Activated T-cell treated with anti-CD3 and anti-CD28 coated beads, Interleukin-2, amount 50 U/mL, for 1 hour (primary cell): ENCODE measurements around the gene FBXO17.

Experiments used
- DNase-seq: peaks from one replicate; pipeline ENCODE4 v3.0.0-alpha.2; 2020

FBXO17 gene

DNA sequence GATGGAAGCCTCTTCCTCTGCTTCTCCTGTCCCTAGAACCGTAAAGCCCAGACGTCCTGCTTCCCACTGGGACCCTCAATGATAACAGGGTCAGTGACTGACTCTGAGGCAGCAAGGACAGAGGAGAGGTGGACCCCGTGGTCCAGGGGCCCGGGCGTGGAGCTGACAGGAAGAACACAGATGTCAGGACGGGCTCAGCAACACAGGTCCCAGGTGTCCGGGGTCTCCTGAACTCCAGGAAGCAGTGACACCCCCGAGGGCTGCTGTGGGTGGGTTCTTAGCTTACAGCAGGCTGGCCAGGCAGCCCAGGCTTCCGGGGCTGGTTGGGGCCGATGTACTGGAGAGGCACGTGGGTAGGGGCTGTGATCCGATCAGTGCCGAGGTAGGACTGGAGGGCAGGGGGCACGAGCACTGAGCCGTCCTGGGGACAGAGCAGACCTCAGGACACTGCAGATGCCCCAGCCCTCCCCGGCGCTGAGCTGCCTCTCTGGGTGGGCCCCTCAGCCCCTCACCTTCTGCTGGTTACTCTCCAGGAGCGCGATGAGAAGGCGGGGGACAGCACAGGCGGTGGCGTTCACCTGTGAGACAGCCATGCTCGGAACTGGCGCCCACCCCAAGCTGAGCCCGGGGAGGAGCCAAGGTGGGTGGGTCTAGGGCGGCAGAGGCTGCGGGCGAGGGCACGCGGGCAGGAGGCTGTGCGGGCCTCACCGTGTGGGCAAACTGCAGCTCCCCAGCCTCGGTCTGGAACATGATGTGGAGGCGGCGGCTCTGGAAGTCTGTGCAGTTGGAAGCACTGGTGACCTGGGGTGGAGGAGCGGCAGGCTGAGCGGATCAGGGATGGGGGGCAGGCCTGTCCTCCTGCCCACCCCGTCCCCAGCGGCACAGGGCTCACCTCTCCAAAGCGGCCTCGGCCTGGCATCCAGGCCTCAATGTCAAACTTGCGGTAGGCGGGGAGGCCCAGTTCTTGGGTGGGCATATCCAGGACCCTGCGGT, 59.9 kb downstream of the FBXO17 start:
- DNase-seq, result no peak

DNA sequence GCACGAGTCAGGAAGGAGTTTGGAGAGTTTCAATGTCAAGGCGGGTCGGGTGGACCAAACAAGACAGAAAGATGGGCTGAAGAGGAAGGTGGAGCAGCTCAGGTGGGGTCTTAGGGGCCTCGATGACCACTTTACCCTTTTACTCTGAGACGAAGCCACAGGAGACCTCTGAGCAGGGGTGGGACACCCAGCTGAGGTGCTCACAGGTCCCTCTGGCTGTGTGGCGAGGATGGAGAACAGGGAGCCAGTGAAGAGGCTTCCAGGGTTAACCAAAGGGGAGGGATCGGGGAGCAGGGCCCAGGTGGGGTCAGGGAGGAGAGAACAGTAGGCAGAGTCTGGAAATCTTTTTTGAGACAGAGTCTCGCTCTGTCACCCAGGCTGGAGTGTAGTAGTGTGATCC, 61.6 kb downstream of the FBXO17 start:
- DNase-seq, result no peak

GRCh38 chr19:38912600-38913514, 62.7 kb downstream of the FBXO17 start:
- DNase-seq, result no peak

DNA sequence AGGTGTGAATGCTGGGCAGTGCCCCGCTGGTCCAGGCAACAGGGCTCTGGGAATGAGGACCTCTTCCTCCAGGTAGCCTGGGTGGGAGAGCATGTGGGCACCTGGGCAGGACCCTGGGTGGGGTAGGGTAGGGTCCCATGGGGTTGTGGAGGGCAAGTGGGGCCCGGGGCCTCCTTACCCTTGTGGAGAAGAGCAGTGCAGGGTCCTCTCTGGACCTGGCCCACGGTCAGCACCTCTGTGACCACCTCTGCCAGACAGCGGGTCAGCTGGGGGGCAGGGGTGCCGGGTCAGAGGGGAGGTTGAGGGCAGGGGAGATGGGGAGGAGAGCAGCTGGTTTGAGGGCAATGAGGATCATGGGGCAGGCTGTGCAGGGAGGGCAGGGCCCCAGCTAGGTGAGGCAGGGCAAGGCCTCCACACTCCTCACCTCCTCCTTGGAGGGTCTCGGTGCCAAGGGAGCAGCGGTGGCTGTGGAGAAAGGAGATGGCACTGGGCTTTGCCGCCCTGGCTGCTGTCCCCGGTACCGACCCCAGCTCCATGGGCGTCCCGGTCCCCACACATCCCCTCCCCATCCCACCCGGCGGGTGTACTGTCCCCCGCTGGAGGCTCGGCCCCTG, 64.0 kb downstream of the FBXO17 start:
- DNase-seq, result no peak

DNA sequence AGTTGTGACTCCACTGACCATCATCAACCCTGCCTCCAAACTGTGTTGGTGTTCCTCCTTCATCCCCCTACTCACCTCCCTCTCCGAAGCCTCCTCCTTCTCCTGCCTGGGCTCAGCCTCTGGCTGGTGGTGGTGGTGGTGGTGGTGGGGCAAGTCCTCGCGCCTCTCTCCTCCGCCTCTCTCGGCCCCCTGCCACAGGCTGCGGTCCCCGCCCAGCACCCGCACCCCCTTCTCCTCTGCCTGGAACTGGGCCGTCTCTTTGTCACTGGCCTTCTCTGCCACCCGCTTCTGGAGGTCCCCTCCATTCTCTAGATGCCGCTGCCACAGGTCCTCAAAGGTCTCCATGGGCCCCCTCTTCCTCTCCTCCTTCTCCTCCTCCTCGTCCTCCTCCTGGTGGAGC, 65.1 kb downstream of the FBXO17 start:
- no peak for DNase-seq

- no peak for DNase-seq
These were observed 66.6 kb downstream of the FBXO17 start for GRCh38 chr19:38908911-38909310.

DNA sequence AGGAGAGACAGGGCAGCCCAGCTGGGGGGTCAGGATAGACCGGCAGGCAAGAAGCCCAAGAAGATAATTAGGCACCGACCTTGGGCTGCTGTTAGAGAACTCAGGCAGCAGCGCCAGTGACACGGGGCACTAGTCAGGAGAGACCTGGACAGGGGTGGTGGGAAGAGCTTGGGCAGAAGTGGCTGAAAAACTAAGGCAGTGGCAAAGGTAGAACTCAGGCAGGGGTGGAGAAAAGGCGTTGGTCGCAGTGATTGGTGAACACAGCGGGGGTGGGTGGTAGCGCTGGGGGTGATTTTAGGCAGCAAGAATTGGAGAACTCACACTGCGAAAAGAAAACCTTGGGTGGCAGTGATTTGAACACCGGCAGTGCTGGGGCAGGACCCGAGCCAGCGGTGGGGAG, 67.9 kb downstream of the FBXO17 start:
- DNase-seq, result no peak

DNA sequence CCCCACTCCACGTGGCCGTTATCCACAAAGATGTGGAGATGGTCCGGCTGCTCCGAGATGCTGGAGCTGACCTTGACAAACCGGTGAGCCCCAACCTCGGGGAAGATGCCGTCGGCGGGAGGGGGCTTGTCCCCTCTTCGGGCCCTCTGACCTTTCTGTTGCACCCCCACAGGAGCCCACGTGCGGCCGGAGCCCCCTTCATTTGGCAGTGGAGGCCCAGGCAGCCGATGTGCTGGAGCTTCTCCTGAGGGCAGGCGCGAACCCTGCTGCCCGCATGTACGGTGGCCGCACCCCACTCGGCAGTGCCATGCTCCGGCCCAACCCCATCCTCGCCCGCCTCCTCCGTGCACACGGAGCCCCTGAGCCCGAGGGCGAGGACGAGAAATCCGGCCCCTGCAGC, 68.3 kb downstream of the FBXO17 start:
- DNase-seq, result no peak

DNA sequence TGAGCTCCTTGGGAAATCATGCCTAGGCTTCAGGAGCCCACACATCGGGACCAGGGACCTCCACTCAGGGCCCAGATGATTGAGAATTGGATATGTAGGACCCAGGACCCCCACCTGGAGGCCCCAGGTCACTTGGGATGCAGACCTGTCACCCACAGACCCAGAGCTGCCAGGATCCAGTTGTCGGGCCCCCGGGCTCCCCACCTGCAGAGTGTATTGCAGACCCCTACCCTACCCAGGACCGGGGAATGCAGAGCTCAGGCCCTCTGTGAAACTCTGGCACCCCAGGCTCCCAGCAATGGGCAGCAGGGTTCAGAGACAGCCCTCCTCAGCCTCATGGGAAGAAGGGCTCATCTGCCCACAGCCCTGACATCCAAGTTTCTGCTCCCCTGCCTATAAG, 69.9 kb downstream of the FBXO17 start:
- DNase-seq, result no peak

- no peak for DNase-seq
These were observed 70.7 kb downstream of the FBXO17 start for GRCh38 chr19:38904581-38905539.

- no peak for DNase-seq
These were observed 73.9 kb downstream of the FBXO17 start for GRCh38 chr19:38901683-38902082.

GRCh38 chr19:38900743-38901190, 74.8 kb downstream of the FBXO17 start:
- no peak for DNase-seq

DNA sequence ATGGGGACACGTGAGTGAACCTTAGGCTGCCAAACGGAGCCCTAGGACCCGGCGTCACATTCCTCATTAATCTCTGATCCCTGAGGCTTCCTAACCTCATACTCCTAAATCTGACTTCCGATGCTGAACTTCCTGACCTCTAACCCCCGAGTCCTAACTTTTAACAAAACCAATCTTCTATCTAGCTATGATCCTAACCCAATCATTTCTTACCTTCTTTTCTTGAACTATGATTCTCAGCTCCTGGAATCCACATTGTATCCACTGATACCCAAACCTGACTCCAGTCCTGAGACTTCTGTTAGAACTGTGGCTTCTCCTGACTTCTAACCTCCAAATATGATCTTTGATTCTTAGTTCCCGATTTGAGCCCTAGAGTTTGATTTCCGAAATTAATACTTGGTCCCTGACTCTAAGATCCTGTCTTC, 75.3 kb downstream of the FBXO17 start:
- no peak for DNase-seq

DNA sequence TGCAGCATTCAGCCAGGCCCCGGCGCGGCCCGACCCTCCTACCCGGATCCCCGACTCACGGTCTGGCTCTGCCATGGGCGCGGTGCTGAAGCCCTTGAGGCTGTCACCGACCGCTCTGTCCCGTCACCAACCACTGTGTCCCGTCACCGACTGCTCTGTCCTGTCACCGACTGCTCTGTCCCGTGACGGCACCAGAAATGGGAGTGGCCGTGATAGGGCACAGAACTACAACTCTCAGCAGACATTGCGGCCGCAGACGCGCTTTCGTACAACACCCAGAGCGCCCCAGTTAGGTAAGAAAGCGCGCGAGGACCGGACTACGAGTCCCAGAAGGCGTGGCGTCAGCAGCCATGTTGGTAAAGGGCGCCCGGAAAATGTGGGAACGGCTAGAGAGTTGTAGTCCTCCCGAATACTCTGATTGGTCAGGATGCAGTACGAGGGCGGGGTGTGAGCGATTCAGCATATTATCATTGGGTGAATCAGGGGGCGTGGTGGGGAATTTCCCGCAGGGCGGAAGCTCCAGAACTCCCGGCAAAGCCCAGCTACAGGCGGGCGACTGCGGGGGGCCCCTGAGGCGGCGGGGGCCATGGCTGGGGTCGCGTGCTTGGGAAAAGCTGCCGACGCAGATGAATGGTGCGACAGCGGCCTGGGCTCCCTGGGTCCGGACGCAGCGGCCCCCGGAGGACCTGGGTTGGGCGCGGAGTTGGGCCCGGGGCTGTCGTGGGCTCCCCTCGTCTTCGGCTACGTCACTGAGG, 75.9 kb downstream of the FBXO17 start, which contains the start of the genes NFKBIB and SIRT2:
TSS of gene NFKBIB (plus strand) at position 523 of the 755 bp plus-strand sequence. CDS start at position 587, 64 bp downstream.
TSS of gene SIRT2 (minus strand) at position 172 of the 755 bp plus-strand sequence. CDS start at position 75, 97 bp downstream.
- peak; percentile 97 for DNase-seq

GRCh38 chr19:38898788-38899446, 76.6 kb downstream of the FBXO17 start:
- no peak for DNase-seq

- DNase-seq, result no peak
These were observed 80.6 kb downstream of the FBXO17 start for GRCh38 chr19:38894968-38895367.

DNA sequence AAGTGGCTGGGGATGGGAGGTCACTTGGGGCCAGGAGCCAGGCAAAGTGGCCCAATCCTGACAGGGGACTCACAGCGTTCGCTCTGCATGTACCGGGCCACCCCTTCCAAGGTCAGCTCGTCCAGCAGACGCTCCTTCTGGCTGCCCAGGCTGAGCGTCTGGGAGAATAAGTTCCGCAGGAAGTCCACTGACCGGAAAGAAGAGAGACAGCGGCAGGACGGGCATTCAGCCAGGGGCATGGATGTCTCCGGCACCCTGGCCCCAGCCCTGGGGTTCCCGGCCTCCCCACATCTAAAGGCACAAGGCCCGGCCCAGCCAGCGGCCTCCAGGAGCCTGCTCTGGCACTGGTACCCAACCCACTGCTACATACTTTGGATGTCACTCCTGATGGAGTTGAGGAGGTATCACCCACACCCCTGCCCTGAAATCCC, 82.2 kb downstream of the FBXO17 start:
- DNase-seq, result no peak

GRCh38 chr19:38892841-38893240, 82.7 kb downstream of the FBXO17 start:
- DNase-seq, result no peak

- DNase-seq, result no peak
These were observed 83.8 kb downstream of the FBXO17 start for GRCh38 chr19:38891771-38892170.
